HG03159 (cell line): ENCODE results near the gene SRPK3.

ENCODE experiments used
- ATAC-seq: cut with Tn5 transposase; IDR thresholded peaks from one replicate; pipeline ENCODE4 v1.9.1; 2021; ENCODE audit warnings: mild to moderate bottlenecking, moderate library complexity; ENCODE audit not compliant: unreplicated experiment

SRPK3 gene

DNA sequence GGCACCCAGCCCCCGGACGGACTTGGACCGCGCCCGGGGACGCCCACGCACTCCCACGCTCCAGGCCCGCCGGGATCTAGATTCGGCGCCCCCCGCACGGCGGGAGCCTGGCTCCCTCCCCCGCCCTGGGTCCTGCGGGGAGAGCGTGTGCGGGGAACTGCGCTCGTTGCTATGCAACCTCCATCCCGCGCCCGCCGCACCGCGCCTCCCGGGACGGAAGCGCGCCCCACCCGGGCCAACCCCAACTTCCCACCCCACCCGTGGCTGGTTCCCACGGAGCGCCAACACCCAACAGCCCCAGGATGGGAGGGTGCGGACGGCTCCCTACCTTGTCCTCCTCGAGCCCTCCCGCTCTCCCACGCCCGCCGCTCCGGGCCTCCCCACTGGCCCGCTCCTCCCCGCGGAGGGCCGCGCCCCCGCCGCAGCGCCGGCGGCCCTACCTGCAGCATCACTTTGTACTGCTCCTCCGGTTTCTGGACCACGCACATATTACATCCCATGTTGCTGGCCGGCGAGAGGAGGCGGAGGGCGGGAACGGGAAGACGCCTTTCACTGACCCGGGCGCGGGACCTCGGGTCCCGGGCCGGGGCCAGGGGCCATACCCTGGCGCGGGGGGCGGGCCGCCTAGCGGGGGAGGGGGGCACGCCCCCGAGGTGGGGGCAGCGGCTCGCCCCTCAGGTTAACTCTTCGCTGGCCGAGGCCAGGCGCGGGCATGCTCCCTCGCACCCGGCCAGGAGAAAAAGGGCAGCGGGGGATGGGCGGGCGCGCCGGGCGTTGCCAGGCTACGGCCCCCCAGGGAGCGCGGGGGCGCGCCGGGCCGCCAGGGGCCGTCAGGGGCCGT lies 49.2 kb downstream of the SRPK3 start, which contains the start of gene PDZD4:
Gene PDZD4, minus strand, starts transcription at position 746 of the 841 bp plus-strand sequence. Its CDS starts 246 bp downstream, at position 500.
- no peak for ATAC-seq

DNA sequence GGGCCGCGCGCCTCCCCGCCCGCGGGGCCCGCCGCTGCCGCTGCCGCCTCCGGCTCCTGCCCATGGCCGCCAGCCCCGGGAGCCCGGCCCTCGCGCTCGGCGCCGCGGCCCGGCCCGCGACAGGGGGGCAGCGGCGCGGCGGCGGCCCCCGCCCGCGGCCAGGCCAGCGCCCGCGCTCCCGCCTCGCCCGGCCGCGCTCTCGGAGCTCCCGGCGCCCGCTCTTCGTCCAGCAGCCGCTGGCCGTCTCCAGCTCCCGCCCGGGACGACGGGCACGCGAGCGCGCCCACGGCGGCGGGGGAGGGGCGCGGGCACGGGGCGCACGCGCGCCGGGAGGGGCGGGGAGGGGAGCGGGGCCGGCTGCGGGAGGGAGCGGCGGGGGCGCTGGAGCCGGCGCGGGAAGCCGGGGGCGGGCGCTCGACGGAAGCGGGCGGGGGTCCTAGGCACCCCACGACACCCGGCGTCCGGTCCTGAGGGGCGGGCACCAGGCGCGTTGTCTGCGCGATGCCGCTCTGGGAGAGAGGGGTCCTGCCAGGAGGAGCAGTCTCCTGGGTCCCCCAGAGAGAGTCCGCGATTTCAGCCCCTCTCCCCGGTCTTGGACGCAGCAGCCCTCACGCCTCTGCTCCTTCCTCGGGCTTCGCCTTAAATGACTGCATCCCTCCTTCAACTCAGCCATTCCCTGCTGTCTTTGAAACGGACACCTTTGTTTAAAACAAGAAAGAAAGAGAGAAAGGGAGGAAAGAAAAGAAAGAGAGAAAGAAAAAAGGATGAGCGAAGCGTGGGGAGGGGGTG lies 50.0 kb downstream of the SRPK3 start:
- ATAC-seq = no peak

DNA sequence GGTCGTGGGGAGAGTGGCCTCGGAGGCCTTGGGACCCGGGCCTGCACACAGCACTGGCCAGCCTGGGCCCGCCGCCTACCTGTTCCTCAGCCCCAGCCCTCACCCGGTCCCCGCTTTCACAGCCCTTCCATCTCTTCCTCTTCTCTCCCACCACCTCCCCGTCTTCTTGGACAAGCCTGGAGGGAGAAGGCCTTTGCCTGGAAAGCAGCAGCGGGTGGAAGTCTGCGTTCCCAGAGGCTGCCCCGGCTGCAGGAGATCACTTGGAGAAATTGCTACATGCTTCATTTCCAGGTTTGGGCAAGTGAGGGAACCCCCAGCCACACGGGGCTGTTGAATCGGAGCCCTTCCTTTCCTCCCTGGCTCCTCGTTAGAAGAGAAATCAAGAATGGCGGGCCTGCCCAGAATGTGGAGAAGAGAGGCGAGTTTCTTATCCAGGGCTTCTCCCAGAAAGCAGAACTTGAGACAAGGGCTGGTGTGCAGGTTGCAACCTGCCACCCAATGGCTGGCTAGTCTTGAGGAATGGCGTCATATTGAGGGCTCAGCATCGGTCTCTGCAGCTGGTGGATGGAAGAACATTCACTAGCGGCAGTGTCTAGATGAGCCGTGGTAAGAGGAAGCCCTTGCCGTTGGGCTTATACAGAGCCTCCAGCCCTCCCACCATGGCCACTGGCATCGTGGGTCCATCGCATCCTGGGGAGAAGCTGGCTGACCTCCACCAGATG lies 50.7 kb downstream of the SRPK3 start:
- no peak for ATAC-seq

DNA sequence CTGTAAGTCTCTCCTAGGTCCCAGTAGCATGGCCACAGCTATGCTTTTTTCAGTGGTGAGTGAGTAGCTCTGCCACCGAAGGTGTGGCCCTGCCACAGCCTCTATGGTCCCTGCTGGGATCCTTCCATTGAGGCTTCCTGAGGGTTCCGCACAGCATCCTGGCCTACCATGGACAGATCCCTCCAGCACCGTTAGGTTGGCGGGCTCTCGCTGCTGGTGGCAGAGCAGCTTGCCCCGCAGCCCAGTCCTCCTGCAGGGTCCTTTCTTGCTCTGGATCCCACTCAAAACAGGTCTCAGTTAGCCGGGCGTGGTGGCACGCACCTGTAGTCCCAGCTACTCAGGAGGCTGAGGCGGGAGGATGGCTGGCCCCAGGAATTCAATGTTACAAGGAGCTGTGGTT lies 51.9 kb downstream of the SRPK3 start:
- ATAC-seq = no peak
